Sigmoid colon (tissue), 7 donors: ENCODE data around the gene ISL2. TPM values are rescaled to one million over a fixed set of nuclear protein-coding genes. Genes with fewer than 3 reads are reported as not detected.

Source experiments
- DNase-seq: peaks from one replicate; pipeline ENCODE4 v3.0.0-alpha.2; 2019
- H3K27ac ChIP-seq, 4 donors: fragments of 200-600 bp; sonication (generic); one replicate each; pipeline ENCODE4 v1.5.1; 2016 to 2019; ENCODE audit warnings: mild to moderate bottlenecking in 1 of 4
- H3K27me3 ChIP-seq, 3 donors: fragments of 200-600 bp; sonication (generic); one replicate each; pipeline ENCODE4 v1.5.1; 2019; ENCODE audit warnings: mild to moderate bottlenecking in 1 of 3
- H3K36me3 ChIP-seq, 4 donors: fragments of 200-600 bp; sonication (generic); one replicate each; pipeline ENCODE4 v1.5.1; 2016 to 2019
- H3K4me1 ChIP-seq, 4 donors: fragments of 200-600 bp; sonication (generic); one replicate each; pipeline ENCODE4 v1.5.1; 2017 to 2019
- H3K4me3 ChIP-seq, 4 donors: fragments of 200-600 bp; sonication (generic); one replicate each; pipeline ENCODE4 v1.5.1; 2017 to 2019; ENCODE audit warnings: mild to moderate bottlenecking in 2 of 4, moderate library complexity in 1 of 4
- H3K9me3 ChIP-seq, 4 donors: fragments of 200-600 bp in 3 of 4; sonication (generic) in 3 of 4; one replicate each; pipeline versions ENCODE4 v1.5.1 to v1.6.1; 2013 to 2019
- EP300 ChIP-seq, 4 donors: sonication (generic); formaldehyde crosslinking; IDR thresholded peaks; one replicate each; pipeline ENCODE4 v1.6.1; 2017; ENCODE audit warnings: antibody characterized with exemption in 4 of 4
- POLR2A ChIP-seq, 2 donors: fragments of 450-650 bp; IDR thresholded peaks; one replicate each; pipeline ENCODE4 v1.6.1; 2016; ENCODE audit warnings: antibody characterized with exemption in 2 of 2, mild to moderate bottlenecking in 2 of 2, moderate library complexity in 2 of 2
- POLR2AphosphoS5 ChIP-seq, 4 donors: sonication (generic); formaldehyde crosslinking; IDR thresholded peaks; one replicate each; pipeline ENCODE4 v1.6.1; 2017; ENCODE audit warnings: antibody characterized with exemption in 4 of 4
- WGBS, 2 donors: extraction: QIAGEN DNeasy Blood & Tissue Kit; methylation state at CpG; one replicate each; pipeline ENCODE4 v1.1.7; 2013; 5-methylcytosine and 5-hydroxymethylcytosine counted together
- intact Hi-C: fragments of 100-400 bp; cut with DNase I; formaldehyde crosslinking; loops from one replicate; pipeline ENCODE4 v1.15.1; 2023
- polyA plus RNA-seq, 3 donors: library from polyadenylated mRNA; stranded (reverse); fragments of 200-250 nt; gene quantifications; one replicate each; pipeline ENCODE4 v1.2.3, GENCODE V29; 2013
- total RNA-seq, 4 donors: library from RNA; depleted of rRNA; stranded (reverse); fragments of >200 nt; gene quantifications; one replicate each; pipeline ENCODE4 v1.1.0, GENCODE V29; 2016
- TF ChIP-seq, protein P1 (sequence below), 4 experiments: fragments of 450-650 bp in 3 of 4; fragments of 200-600 bp in 1 of 4; IDR thresholded peaks; one replicate each; pipeline ENCODE4 v1.5.1; 2016 to 2019; ENCODE audit warnings: antibody characterized with exemption in 4 of 4, mild to moderate bottlenecking in 3 of 4, moderate library complexity in 2 of 4
- donor health status: healthy with polysubstance abuse.
- donor health status: Bipolar disorder and iron deficiency.
- donor health status: healthy.

Gene ISL2
- total and polyA plus RNA-seq, 7 donors: 0.52 to 6.4 (median 2.4) TPM; not detected in 1

DNA sequence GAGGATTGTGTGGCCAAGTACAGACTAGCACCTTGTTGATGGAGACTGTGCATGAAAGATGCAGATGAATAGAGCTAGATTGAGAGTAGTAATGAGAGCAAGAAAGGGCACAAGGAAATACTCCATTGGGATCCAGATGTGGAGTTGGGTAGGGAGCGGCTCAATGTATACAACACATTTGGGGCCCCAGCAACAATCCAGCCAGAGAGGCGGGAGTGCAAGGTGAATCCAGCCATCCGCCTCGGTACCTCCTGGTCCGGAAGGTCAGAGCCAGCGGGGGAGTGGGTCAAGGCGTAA is 9.0 kb downstream of the ISL2 start:
- DNase-seq: no peak
- Histone ChIP-seq H3K9me3 (no peaks in the 10 kb centered on the region), H3K4me1 (peaks cover 0 to 41% (median 32%) of the 10 kb centered on the region in 4 donors), H3K27me3 (peaks cover 51 to 84% (median 78%) of the 10 kb centered on the region in 3 donors), H3K36me3 (no peaks in the 10 kb centered on the region), H3K27ac (peak overlapping the region in 3 of 4 donors; percentile 67 to 76 (median 68)), H3K4me3 (peak overlapping the region in 3 of 4 donors; percentile 44 to 53 (median 50))
- WGBS, 2 donors: 5 to 18% methylated on average over 7 of the region's 7 CpGs
- intact Hi-C loops: no loop called here
- TF ChIP-seq POLR2AphosphoS5 (IDR thresholded peaks at IDR 0.05) (no peak), POLR2A (IDR thresholded peaks at IDR 0.05) (no peak), EP300 (IDR thresholded peaks at IDR 0.05) (no peak)
- TF ChIP-seq, protein P1, sequence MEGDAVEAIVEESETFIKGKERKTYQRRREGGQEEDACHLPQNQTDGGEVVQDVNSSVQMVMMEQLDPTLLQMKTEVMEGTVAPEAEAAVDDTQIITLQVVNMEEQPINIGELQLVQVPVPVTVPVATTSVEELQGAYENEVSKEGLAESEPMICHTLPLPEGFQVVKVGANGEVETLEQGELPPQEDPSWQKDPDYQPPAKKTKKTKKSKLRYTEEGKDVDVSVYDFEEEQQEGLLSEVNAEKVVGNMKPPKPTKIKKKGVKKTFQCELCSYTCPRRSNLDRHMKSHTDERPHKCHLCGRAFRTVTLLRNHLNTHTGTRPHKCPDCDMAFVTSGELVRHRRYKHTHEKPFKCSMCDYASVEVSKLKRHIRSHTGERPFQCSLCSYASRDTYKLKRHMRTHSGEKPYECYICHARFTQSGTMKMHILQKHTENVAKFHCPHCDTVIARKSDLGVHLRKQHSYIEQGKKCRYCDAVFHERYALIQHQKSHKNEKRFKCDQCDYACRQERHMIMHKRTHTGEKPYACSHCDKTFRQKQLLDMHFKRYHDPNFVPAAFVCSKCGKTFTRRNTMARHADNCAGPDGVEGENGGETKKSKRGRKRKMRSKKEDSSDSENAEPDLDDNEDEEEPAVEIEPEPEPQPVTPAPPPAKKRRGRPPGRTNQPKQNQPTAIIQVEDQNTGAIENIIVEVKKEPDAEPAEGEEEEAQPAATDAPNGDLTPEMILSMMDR (IDR thresholded peaks at IDR 0.05): no peak

DNA sequence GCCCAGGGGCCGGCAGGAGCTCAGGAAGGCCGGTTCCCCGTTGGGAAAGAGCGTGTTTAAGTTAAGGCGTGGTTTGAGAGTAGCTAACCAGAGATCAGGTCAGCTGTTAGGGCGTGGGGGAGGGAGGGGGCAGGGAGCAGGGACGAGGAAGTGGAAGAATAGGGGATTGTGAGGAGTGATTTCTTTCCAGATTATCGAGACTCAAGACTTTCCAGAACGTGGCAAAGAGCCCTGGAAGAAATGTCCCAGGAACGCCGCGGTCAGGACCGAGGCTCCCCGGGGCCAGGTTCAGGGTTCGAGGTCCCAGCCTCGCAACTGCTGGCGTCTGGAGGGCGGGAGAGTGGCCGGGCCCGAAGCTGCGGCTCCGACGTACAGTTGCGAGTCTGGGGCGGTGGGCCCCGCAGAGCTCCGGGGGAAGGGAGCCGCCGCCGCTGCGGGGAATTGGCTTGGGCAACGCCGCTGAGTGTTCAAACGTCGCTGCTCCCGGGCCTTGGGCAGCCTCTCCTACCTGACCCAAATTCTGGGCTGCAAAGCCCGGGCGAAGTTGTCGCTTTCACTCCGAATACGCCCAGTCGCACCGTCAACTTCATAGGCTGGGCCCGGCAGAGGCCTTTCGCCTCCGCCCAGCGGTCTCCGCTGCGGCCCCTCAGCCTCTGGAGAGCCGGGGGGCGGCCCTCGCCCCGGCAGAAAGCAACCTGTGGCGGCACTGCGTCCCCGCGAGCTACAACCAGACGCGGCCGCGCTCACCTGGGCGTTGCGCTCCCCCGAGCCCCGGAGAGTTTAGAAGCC is 9.5 kb downstream of the ISL2 start:
- peak; percentile 76 for DNase-seq
- no peaks in the 10 kb centered on the region for H3K9me3 ChIP-seq
- peaks cover 0 to 35% (median 26%) of the 10 kb centered on the region in 4 donors for H3K4me1 ChIP-seq
- H3K27me3 ChIP-seq: peaks cover 47 to 79% (median 72%) of the 10 kb centered on the region in 3 donors
- peak overlapping the region; percentile 28 to 53 (median 47) for H3K4me3 ChIP-seq
- H3K27ac ChIP-seq: peak overlapping the region; percentile 65 to 76 (median 68)
- H3K36me3 ChIP-seq: no peaks in the 10 kb centered on the region
- TF ChIP-seq, protein P1 (IDR thresholded peaks at IDR 0.05): no peak
- TF ChIP-seq EP300 (IDR thresholded peaks at IDR 0.05) (no peak), POLR2AphosphoS5 (IDR thresholded peaks at IDR 0.05) (no peak), POLR2A (IDR thresholded peaks at IDR 0.05) (no peak)
- intact Hi-C loops: no loop called here
- 1 to 4% methylated on average over 65 of the region's 65 CpGs for WGBS, 2 donors

DNA sequence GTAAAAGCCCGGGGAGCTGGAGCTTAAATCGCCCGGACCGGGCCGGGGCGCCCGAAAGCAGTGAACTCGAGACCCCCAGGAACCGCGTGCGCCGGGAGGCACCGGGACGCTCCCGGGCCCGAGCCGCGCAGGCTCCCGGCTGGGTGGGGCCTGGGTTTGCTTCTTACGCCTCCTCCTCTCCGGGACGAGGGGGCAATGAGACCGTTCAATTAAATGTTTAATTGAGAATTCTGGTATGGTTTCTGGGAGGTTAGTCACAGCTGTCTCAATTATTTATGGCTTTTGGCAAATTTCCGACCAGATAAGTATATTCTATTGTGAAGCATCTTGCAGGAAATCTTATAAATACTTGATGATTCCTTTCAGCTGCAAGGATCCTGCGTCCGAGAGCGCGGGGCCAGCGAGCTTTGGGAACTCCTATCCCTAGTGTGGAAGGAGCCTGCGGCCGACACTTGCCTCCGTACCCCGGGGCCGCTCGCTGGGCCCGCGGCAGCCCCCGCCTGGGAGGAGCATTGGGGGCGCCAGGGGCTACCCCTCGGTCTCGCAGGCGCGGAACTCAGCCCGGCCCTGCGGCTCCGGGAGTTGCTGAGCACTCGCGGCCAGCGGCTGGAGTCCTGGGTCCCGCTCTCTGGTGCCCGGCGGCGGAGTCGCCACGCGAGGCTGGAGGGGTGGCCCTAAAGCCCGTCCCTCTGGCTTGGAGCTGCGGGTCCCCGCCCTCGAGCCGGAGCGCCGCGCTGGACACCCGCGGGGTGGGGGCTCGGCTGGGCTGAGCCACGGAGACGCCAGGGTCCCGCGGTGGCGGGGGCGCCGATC is 10.3 kb downstream of the ISL2 start:
- peak overlapping the region; percentile 28 to 53 (median 47) for H3K4me3 ChIP-seq
- intact Hi-C loops: no loop called here
- peak overlapping the region; percentile 65 to 76 (median 68) for H3K27ac ChIP-seq
- peaks cover 39 to 71% (median 64%) of the 10 kb centered on the region in 3 donors for H3K27me3 ChIP-seq
- H3K9me3 ChIP-seq: no peaks in the 10 kb centered on the region
- H3K36me3 ChIP-seq: no peaks in the 10 kb centered on the region
- 2 to 3% methylated on average over 74 of the region's 74 CpGs for WGBS, 2 donors
- peaks cover 0 to 30% (median 23%) of the 10 kb centered on the region in 4 donors for H3K4me1 ChIP-seq
- DNase-seq: peak; percentile 74
- TF ChIP-seq POLR2AphosphoS5 (IDR thresholded peaks at IDR 0.05) (no peak), POLR2A (IDR thresholded peaks at IDR 0.05) (no peak), EP300 (IDR thresholded peaks at IDR 0.05) (no peak)
- TF ChIP-seq, protein P1 (IDR thresholded peaks at IDR 0.05): no peak

GRCh38 chr15:76347482-76348055 is 11.0 kb downstream of the ISL2 start:
- H3K27ac ChIP-seq: peak overlapping the region; percentile 65 to 76 (median 68)
- H3K4me3 ChIP-seq: peak overlapping the region in 3 of 4 donors; percentile 44 to 53 (median 50)
- peaks cover 0 to 26% (median 21%) of the 10 kb centered on the region in 4 donors for H3K4me1 ChIP-seq
- WGBS, 2 donors: 51 to 58% methylated on average over 13 of the region's 13 CpGs
- H3K36me3 ChIP-seq: no peaks in the 10 kb centered on the region
- intact Hi-C loops: no loop called here
- DNase-seq: no peak
- peak in 2 of 4 donors; percentile 10 to 56 for TF ChIP-seq POLR2AphosphoS5 (IDR thresholded peaks at IDR 0.05)
- TF ChIP-seq, protein P1 (IDR thresholded peaks at IDR 0.05): no peak
- peaks cover 33 to 64% (median 59%) of the 10 kb centered on the region in 3 donors for H3K27me3 ChIP-seq
- H3K9me3 ChIP-seq: no peaks in the 10 kb centered on the region
